ENCODE data around the gene SKAP1.
"Not testable (repeated sequence)": the region's sequence is repeated elsewhere in the genome, so short reads cannot be mapped to it uniquely, and the experiment has no call there.

The SKAP1 gene

DNA sequence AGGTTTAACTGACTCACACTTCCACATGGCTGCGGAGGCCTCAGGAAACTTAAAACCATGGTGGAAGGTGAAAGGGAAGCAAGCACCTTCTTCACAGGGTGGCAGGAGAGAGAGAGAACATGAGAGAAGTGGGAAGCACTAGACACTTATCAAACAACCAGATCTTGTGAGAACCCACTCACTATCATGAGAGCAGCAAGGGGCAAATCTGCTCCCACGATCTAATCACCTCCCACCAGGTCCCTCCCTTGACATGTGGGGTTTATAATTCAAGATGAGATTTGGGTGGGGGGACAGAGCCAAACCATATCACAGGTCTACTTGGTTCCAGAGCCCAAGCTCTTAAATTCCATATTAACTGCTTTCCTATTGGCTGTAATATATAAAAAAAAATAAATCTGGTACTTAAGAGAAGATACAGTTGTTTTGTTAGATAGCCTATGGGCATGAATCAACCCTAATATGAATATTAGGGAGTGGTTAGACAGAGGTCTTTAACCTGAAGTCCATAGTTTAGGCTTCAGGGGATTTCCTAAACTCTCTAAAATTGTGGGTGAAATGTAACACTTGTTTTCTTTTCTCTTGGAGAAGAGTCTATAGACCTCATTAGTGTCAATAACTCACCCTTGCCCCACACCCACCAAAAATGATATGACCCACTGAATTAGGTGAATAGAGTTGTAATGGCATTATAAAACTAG is 56.7 kb downstream of the SKAP1 start:
- DNase-seq (ENCODE audit: low spot score), result no peak

DNA sequence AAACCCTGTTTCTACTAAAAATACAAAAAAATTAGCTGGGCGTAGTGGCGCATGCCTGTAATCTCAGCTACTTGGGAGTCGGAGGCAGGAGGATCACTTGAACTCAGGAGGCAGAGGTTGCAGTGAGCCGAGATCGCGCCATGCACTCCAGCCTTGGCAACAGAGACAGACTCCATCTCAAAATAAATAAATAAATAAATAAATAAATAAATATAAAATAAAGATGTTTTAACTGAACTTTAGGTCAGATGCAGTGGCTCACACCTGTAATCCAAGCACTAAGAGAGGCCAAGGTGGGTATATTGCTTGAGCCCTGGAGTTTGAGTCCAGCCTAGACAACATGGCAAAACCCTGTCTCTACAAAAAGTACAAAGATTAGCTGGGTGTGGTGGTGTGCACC is 61.0 kb downstream of the SKAP1 start:
- DNase-seq (ENCODE audit: low spot score), result not testable (repeated sequence)

DNA sequence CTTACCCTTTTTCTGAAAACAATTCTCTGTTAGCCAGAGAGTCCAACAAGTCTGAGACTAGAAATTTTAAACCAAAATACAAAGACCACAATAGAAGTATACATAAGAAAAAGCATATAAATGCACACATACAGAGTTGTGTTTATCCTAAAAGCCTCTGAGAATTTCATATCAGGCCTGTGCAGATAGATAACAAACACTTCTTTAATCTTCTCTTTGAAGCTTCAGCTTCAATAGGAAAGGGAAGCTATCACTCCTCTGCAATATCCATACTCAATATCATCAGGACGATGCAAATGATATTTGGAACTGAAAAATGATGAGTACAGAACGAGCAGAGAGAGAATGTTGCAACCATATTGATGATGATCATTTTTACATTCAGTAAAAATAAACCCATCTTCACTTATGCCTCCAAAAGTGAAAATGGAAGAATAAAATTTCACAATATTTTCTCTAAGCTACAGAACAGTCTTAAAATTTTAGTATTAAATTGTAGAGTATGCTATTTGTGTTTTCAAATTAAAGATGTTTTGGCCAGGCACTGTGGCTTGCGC is 61.6 kb downstream of the SKAP1 start:
- no peak for DNase-seq (ENCODE audit: low spot score)

DNA sequence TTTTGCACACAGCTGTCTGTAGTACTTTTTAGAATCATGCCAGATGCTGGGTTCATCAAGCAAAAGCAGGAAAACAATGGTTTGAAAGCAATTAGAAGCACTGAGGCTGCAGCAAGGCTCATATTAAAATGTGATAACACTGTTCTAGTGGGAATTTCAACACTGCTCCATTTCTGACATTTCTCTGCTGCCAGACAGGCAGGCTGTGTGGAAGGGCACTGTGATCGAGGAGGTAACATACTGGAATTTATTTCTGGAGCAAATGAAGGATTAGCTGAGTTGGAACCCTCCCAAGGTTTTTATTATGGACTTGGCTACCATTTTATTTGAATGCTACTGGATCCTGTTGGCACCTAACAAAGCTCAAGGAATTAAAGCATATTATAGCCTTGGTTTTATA is 66.9 kb downstream of the SKAP1 start:
- DNase-seq (ENCODE audit: low spot score), result no peak

DNA sequence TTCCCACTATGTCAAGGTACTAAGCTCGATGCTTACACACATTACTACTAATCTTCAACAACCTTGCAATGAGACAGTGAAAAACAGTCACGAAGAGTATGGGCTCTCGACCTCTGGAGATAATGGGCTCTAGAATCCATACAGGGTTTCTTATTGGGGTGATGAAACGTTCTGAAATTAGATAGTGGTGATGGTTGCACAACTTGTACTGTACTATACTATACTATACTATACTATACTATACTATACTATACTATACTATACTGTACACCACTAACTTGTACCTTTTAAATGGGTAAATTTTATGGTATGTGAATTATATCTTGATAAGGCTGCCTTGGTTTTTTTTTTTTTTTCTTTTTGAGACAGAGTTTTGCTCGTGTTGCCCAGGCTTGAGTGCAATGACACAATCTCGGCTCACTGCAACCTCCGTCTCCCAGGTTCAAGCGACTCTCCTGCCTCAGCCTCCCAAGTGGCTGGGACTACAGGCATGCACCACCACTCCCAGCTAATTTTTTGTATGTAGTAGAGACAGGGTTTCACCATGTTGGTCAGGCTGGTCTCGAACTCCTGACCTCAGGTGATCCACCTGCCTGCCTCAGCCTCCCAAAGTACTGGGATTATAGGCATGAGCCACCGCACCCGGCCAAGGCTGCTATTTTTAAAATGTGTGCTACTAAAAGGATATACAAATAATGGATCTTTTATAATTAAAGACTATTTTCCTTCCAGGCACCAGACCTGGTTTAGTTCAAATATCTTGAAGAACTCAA is 69.0 kb downstream of the SKAP1 start:
- not testable (repeated sequence) for DNase-seq (ENCODE audit: low spot score)

DNA sequence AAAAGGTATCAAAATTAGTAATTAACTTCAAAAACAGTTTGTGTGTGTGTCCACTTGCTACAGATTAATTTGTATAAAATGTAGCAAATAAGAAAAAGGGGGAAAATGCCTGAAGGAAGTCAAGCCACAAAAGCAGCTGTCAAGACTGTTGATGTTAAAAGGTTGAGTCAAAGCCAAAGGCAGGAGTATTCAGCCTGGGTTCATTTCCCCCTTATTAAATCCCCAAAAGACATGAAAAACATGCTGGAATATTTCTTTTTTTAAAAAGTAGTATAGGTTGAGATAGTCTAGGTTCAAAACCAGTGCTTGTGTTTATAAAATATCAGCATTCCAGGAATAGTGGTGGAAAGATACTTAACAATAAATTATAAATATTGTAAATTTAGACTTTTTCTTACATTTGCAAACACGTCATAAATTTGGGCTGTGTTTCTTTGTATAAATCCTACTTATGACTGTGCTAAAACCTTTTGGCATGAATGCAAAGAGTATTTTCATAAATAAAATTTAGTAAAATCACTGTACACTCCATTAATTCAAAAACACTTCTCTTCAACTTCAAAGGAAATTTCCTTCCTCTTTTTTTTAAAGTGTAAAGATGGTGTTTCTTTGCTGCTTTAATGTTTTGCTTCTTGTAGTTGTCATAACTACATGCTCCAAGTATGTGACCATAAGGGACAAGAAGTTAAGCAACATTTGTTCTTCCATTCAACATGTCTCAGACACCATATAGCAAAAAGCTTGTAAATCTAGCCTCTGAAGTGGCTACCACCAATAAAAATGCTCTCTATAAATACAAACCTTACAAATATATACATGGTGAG is 72.0 kb downstream of the SKAP1 start:
- DNase-seq (ENCODE audit: low spot score), result no peak

DNA sequence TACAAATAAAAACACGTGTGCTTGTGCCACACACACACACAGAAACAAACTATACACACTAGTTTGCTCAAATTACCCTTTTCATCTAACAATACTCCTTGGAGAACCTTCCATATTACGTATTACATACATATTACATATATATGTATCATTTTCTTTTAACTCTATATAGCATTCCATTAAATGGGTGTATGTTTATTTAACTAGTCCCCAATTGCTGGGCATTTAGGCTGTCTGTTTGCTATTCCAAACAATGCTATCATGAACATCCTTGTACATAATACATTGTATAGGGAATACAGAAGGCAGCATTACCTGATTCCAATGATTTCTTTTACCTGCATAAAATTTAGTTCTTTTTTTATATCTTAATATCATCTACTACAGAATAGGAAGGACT is 73.1 kb downstream of the SKAP1 start:
- no peak for DNase-seq (ENCODE audit: low spot score)

DNA sequence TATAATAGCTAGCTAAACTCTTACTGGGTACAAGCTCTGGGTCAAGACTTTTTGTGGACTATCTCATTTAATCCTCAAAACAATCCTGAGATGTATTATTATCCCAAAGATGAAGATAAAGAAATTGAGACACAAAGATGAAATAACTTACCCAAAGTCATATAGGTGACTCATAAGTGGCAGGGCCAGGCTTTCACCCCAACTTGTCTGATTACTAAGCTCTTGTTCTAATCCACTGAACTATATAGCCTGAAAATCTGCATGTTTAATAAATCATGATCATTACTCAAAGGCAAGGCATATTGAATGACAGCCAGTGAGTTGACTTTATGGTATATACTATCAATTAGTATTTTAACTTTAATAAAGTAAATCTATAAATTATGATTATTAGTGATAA is 77.4 kb downstream of the SKAP1 start:
- DNase-seq (ENCODE audit: low spot score), result no peak

DNA sequence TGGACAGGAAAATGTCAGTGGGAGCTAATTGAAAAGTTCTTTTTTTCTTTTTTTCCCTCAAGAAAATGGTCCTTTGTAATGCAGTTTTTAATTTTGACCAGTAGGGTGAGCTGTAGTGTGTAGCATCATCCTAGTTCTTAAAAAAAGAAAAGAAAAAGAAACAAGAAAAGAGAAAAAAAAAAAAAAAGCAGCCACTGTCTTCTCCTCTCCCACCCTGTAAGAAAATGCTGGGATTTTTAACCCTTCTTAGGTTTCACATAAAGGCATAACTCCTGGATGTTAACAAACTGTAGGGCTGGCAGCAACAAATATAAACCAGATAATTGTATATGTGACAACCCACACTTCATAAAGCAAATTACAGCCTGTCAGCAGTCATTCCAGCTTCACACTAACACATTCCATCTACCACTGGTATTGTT is 78.1 kb downstream of the SKAP1 start:
- peak; percentile 21 for DNase-seq (ENCODE audit: low spot score)

DNA sequence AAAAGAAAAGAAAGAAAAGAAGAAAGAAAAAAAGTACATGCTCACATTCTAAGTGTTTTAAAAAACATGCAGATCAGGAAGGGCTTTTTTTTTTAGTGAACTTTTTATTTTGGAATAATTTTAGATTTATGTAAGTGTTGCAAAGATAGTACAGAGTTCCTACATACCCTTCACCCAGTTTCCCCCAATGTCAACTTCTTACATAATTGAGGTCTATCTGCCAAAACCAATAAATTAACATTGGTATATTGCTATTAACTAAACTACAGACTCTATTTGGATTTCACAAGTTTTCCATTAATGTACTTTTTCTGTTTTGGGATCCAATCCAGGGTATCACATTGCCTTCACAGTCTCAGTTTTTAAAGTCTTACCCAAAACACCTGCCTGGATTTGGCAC is 81.7 kb downstream of the SKAP1 start:
- no peak for DNase-seq (ENCODE audit: low spot score)

DNA sequence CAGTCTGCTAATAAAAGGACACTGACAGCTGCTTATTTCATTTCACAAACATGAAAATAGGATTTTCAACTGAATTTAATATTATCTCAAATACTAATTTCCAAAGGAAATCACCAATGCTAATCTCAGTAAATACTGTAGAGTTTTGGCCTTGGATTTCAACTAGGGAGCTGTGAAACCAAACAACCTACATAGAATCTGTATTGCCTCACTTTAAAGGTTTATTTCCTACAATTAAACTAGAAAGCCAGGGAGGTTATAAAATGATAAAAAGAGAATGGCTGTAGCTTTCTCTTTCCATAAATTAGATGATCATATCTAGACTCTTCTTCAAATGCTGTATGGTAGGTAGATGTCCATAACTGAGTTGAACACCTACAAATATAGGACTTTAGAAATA is 82.8 kb downstream of the SKAP1 start:
- no peak for DNase-seq (ENCODE audit: low spot score)

DNA sequence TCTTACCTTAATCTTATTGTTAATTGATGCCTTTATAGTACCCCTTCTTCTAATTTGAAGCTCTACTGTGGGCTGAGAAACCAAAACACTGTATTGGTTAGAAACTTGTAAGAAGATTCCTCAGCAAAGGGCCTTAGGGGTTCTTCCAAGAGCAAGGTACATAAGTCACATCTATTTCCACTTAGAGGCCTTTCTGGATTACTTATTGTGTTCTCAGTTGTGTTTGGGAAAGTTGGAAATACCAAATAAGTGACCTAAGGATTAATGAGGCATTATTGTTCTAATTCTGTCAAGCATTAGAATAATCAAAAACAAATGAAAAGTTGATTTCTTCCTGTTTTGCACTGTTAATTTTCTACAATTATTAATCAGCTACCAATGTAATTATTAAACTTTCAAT is 85.8 kb downstream of the SKAP1 start:
- DNase-seq (ENCODE audit: low spot score), result no peak

DNA sequence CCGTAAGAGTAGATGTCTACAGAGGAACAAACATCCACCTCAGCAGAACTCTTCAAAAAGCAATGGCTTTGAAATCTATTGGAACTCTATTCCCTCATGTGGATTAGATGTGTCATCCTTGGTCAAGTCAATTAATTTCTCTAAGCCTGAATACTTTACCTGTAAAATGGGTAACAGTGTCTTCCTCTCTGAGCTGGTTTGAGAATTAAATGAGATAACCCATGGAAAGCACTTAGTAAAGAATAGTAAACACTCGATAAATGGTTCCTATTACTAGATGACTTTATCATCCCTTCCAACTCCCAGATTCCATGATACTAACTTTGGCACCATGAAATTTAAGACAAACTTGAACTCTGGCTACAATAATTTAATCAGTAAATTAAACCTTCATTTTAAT is 89.1 kb downstream of the SKAP1 start:
- no peak for DNase-seq (ENCODE audit: low spot score)

DNA sequence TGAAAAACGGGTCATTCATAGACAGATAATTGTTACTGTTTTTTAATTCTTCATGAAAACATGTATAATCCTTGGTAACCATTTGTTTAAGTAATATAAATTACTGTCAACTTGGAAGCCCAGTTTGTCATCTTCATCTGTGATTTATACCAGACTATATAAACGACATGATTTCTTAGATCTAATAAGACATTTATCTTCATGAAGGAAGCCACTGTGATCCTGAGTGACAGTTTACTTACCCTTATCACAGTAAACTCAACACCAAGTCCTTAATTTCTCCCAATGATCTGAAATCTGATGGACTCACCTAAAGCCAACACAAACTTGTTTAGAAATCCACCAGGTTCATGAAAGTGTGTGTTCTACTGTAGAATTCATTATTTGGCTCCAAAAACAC is 91.3 kb downstream of the SKAP1 start:
- DNase-seq (ENCODE audit: low spot score), result no peak

DNA sequence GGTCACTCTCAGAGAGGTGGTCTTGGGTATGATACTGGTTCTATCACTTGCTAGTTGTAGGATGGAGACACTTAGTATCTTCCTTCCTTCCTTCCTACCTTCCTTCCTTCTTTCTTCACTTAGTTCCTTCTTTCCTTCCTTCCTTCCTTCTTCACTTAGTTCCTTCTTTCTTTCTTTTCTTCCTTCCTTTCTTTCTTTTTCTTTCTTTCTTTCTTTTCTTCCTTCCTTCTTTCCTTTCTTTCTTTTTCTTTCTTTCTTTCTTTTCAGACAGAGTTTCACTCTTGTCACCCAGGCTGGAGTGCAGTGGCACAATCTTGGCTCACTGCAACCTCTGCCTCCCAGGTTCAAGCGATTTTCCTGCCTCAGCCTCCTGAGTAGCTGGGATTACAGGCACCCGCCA is 92.1 kb downstream of the SKAP1 start:
- not testable (repeated sequence) for DNase-seq (ENCODE audit: low spot score)

DNA sequence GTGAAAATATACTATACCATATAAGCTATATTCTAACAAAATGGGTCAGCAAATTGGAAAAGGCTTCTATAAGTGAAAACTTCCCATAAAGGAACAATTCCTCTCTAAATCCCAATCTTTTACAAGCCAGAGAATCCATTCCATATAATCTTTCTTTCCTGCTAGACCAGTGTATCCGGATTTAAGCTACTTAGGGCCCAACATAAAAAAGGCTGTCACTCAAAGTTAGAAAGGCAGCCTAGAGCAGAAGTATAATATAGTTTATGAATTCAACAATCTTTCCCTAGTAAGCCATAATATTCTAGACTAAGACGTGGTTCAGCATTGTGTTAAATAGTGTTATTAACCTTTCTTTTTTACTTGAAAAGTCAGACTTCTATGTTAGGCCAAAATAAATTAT is 93.0 kb downstream of the SKAP1 start:
- no peak for DNase-seq (ENCODE audit: low spot score)

DNA sequence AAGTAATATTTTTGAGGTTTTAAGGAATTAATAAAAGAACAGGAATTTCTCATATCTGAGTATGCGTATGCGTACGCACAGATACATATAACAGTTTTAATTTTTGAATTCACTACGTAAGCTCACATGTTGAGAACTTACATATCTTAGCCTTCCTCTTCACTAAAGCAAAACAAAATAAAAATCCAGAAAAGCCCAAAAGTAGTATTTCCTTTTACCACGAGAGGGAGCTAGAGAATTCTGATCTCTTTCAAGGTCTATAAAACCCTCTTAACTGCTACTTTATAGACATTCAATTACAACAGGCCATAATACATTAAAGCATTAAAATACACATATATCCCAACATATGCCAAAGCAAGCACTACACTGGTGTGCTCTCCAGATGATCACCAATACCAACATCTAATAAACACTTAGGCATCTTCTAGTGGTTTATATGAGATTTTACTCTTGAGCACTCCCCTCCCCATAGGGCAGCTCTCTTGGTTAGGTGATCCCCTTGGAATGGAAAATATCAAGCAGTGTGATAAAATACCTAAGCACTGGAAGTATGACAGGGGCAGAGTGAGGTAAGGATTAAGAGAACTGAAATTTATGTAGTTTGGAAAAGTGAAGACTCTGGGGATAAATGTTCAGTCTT is 94.0 kb downstream of the SKAP1 start:
- peak; percentile 10 for DNase-seq (ENCODE audit: low spot score)

DNA sequence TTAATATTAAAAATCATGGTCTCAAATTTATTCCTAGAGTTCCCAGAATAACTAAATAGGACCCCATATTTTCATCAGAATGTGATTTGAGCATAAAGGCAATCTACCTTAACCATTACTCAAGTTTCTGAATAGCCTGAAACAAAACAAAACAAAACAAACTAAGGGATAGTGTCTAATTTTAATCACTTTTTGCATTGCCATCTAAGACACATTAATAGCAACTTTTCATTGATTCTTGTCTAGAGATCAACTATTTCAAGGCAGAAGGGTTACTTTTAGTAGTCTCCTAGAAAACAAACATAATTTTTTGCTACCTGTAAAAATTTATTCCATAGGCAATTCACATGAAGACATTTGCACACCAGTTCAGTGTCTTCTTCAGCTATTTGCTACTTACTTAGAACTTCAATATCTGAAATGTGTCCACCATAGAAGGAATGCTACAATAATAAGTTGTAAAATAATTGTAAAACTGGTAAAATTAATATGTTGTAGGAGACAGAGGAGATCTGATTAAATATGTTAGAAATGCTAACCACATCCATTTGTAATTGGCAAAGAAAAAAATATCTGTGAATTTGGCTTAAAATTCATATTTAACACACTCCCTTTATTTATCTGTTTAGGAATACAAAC is 94.7 kb downstream of the SKAP1 start:
- DNase-seq (ENCODE audit: low spot score), result no peak

DNA sequence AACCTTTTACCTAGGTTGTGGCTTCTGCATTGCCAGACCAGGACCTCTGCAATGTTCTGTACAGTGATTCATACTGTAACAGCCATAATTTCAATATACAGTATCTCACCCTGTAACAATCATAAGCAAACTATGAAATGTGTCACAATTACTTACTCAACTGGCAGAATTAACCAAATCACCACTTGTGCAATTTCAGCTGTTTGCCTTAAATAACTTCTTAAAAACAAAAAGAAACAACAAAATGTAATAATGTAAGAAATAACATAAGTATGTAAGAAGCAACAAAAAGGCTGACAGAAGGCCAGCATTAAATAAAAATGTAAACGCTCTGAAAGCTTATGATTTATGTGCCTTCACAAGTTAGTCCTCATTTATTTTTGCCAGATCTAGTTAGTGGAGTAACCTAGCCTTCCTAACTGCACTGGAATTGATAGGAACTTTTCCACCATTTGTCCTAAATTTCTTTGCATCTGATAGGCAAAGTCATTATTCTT is 96.9 kb downstream of the SKAP1 start:
- no peak for DNase-seq (ENCODE audit: low spot score)

DNA sequence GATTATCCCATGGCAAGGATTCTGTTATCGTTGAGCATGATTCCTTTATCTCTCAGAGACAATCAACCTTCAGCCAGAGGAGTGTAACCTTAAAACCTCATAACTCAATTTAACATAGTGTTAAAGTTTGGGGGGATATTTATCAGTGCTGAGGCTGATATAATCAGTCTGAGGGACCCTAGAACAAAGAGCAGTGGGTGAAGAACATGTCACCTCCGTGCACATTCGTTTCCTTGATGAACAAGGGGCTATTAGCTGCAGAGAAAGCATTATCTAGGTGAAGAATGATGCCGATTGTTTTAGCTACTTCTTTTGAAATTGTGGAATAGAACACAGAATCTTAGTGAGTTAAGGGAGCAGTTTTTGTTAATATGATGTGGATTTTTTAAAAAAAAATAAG is 99.1 kb downstream of the SKAP1 start:
- DNase-seq (ENCODE audit: low spot score), result no peak

DNA sequence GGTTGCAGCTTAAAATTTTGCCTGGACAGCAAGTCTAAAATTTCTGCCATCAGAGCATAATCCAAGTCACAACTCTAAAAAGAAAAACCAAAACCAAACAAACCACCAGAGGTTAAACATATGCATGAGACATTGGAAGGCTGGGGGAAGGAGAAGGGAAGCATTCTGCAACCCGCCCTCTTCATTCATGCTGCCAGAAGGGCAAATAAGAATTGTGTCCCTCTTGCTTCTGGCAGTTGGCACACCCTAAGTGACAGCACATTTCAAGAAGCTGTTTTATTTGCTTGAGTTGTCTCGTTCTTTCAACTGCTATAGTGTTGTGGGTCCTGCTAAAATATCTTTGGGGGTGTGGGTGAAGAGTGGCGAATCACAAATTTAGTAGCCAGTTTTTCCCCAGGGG is 99.6 kb downstream of the SKAP1 start:
- no peak for DNase-seq (ENCODE audit: low spot score)

All from HuH-7 (cell line).